Thoracic aorta (tissue), 2 donors: ENCODE data around the gene SEMA6B. TPM values are rescaled to one million over a fixed set of nuclear protein-coding genes. Genes with fewer than 3 reads are reported as not detected.

ENCODE experiments used
- ATAC-seq: fragments of 150-250 bp; one replicate; pipeline ENCODE4 v1.8.0; 2017; ENCODE audit warnings: low read depth; ENCODE audit not compliant: insufficient number of reproducible peaks, low FRiP score
- DNase-seq: peaks from one replicate; pipeline ENCODE4 v3.0.0-alpha.2; 2020; ENCODE audit warnings: low spot score
- H3K27ac ChIP-seq, 2 donors: fragments of 200-600 bp; sonication (generic); 1 replicate in 1 of 2; 2 replicates in 1 of 2; pipeline ENCODE4 v1.5.1; 2016; ENCODE audit warnings: mild to moderate bottlenecking in 2 of 2, moderate library complexity in 2 of 2
- H3K27me3 ChIP-seq: fragments of 200-600 bp; sonication (generic); replicated peaks from 2 replicates; pipeline ENCODE4 v1.6.0; 2016; ENCODE audit warnings: mild to moderate bottlenecking; ENCODE audit not compliant: insufficient read depth
- H3K36me3 ChIP-seq: fragments of 200-600 bp; sonication (generic); one replicate; pipeline ENCODE4 v1.5.1; 2016
- H3K4me1 ChIP-seq, 2 donors: fragments of 200-600 bp; sonication (generic); 1 replicate in 1 of 2; 2 replicates in 1 of 2; pipeline versions ENCODE4 v1.5.1 to v1.6.0; 2016; ENCODE audit warnings: low read depth in 2 of 2, mild to moderate bottlenecking in 1 of 2; ENCODE audit not compliant: control insufficient read depth in 1 of 2
- H3K4me3 ChIP-seq: fragments of 200-600 bp; sonication (generic); 2 replicates; pipeline ENCODE4 v1.5.1; 2016; ENCODE audit warnings: mild to moderate bottlenecking
- H3K9me3 ChIP-seq: fragments of 200-600 bp; sonication (generic); 2 replicates; pipeline ENCODE4 v1.5.1; 2016
- CTCF ChIP-seq: fragments of 200-600 bp; sonication (generic); IDR thresholded peaks from one replicate; pipeline ENCODE4 v1.5.1; 2019; ENCODE audit warnings: antibody characterized with exemption
- total RNA-seq, 2 donors: library from RNA; depleted of rRNA; stranded (reverse); fragments of >200 nt; gene quantifications; one replicate each; pipeline versions ENCODE4 v1.1.0 to v1.2.3, GENCODE V29; 2016

SEMA6B gene
- total RNA-seq, 2 donors from 2014 or later = 3.4 to 17.4 TPM

GRCh38 chr19:4588291-4588761 lies 28.8 kb upstream of the SEMA6B start:
- H3K9me3 ChIP-seq = no peaks in the 10 kb centered on the region
- H3K27ac ChIP-seq = no peak overlapping the region
- H3K27me3 ChIP-seq = peaks cover 13% of the 10 kb centered on the region
- no peak for DNase-seq
- H3K4me3 ChIP-seq = no peak overlapping the region
- H3K36me3 ChIP-seq = no peaks in the 10 kb centered on the region
- peaks cover 0 to 11% of the 10 kb centered on the region in 2 donors for H3K4me1 ChIP-seq
- TF ChIP-seq CTCF = no peak
- ATAC-seq = no peak

GRCh38 chr19:4587527-4587926 lies 28.0 kb upstream of the SEMA6B start:
- peaks cover 0 to 11% of the 10 kb centered on the region in 2 donors for H3K4me1 ChIP-seq
- no peak for TF ChIP-seq CTCF
- H3K36me3 ChIP-seq = no peaks in the 10 kb centered on the region
- ATAC-seq (no peak), DNase-seq (no peak)
- no peak overlapping the region for H3K4me3 ChIP-seq
- no peak overlapping the region for H3K27ac ChIP-seq
- H3K9me3 ChIP-seq = no peaks in the 10 kb centered on the region
- H3K27me3 ChIP-seq = peaks cover 13% of the 10 kb centered on the region

GRCh38 chr19:4586691-4587090 lies 27.2 kb upstream of the SEMA6B start:
- H3K4me1 ChIP-seq = peaks cover 0 to 11% of the 10 kb centered on the region in 2 donors
- DNase-seq (no peak), ATAC-seq (no peak)
- TF ChIP-seq CTCF = no peak
- H3K4me3 ChIP-seq = no peak overlapping the region
- no peaks in the 10 kb centered on the region for H3K36me3 ChIP-seq
- H3K27ac ChIP-seq = no peak overlapping the region
- peaks cover 13% of the 10 kb centered on the region for H3K27me3 ChIP-seq
- no peaks in the 10 kb centered on the region for H3K9me3 ChIP-seq

GRCh38 chr19:4586245-4586644 lies 26.8 kb upstream of the SEMA6B start:
- Histone ChIP-seq H3K4me3 (no peak overlapping the region), H3K4me1 (peaks cover 0 to 11% of the 10 kb centered on the region in 2 donors), H3K9me3 (no peaks in the 10 kb centered on the region), H3K27ac (no peak overlapping the region), H3K36me3 (no peaks in the 10 kb centered on the region), H3K27me3 (peaks cover 13% of the 10 kb centered on the region)
- DNase-seq (no peak), ATAC-seq (no peak)
- no peak for TF ChIP-seq CTCF

GRCh38 chr19:4585556-4585955 lies 26.1 kb upstream of the SEMA6B start:
- no peak for TF ChIP-seq CTCF
- Histone ChIP-seq H3K4me1 (peaks cover 0 to 11% of the 10 kb centered on the region in 2 donors), H3K27me3 (peaks cover 13% of the 10 kb centered on the region), H3K4me3 (no peak overlapping the region), H3K9me3 (no peaks in the 10 kb centered on the region), H3K36me3 (no peaks in the 10 kb centered on the region), H3K27ac (no peak overlapping the region)
- ATAC-seq = no peak
- no peak for DNase-seq
